SU-DHL-6 (cell line): ENCODE measurements around the gene ELP5.

ENCODE experiments used
- EZH2phosphoT487 ChIP-seq: fragments of 200-600 bp; sonication (generic), shearing (Covaris generic); conservative IDR thresholded peaks from 2 replicates; pipeline ENCODE4 v1.6.1; 2018; ENCODE audit warnings: mild to moderate bottlenecking, antibody characterized with exemption, low read length, moderate library complexity, mixed read lengths
- TF ChIP-seq, protein P1 (sequence below): fragments of 200-600 bp; sonication (generic); IDR thresholded peaks from one replicate; pipeline ENCODE4 v1.5.1; 2017; ENCODE audit warnings: antibody characterized with exemption, mild to moderate bottlenecking, low read length, moderate library complexity; ENCODE audit not compliant: insufficient read depth, poor library complexity, severe bottlenecking

DNA sequence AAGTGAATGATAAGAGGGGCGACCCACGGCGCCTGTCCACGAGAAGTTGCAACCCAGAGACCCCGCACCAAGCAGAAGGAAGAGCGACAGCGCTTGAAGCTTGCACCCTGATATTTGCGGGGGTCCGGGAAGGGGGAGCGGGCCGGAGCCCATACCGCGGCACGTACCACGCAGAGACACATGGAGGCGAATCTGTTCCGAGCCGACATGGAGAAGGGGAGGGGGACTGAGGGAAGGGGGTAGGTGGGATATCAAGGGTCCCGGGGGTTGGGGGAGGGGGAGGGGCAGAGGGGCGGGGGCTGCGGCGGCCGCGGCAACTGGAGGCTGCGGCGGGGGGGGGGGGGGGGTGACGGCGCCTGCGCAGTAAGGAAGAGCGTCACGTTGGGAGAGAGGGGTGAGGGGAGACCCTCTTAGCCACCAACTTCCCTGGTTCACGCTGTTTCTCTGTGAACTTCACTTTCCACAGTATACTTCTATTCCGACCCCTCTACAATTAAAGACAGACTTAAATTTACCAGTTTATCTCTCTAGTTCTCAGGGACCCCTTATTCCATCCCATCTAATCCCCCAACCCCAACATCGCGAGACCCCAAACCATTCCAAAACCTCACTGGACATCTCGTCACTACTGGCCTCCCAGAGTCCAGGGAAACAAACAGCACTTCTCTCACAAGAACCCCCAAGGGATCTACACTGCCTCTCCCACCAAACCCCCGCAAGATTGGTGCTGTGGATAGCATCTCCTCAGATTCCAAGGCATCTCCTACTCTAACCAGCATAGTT is 40.3 kb upstream of the ELP5 start:
- TF ChIP-seq, protein P1, sequence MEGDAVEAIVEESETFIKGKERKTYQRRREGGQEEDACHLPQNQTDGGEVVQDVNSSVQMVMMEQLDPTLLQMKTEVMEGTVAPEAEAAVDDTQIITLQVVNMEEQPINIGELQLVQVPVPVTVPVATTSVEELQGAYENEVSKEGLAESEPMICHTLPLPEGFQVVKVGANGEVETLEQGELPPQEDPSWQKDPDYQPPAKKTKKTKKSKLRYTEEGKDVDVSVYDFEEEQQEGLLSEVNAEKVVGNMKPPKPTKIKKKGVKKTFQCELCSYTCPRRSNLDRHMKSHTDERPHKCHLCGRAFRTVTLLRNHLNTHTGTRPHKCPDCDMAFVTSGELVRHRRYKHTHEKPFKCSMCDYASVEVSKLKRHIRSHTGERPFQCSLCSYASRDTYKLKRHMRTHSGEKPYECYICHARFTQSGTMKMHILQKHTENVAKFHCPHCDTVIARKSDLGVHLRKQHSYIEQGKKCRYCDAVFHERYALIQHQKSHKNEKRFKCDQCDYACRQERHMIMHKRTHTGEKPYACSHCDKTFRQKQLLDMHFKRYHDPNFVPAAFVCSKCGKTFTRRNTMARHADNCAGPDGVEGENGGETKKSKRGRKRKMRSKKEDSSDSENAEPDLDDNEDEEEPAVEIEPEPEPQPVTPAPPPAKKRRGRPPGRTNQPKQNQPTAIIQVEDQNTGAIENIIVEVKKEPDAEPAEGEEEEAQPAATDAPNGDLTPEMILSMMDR: no peak
- TF ChIP-seq EZH2phosphoT487: no peak
